ENCODE measurements around the gene CBLC. TPM values are rescaled to one million over a fixed set of nuclear protein-coding genes. Genes with fewer than 3 reads are reported as not detected.
A peak's percentile ranks its signal among the peaks of the same experiment; 100 is the strongest.

The CBLC gene
- total and polyA plus RNA-seq, 2 donors (not counting 1 experiment from before 2014, with no cell fraction given) = not detected

DNA sequence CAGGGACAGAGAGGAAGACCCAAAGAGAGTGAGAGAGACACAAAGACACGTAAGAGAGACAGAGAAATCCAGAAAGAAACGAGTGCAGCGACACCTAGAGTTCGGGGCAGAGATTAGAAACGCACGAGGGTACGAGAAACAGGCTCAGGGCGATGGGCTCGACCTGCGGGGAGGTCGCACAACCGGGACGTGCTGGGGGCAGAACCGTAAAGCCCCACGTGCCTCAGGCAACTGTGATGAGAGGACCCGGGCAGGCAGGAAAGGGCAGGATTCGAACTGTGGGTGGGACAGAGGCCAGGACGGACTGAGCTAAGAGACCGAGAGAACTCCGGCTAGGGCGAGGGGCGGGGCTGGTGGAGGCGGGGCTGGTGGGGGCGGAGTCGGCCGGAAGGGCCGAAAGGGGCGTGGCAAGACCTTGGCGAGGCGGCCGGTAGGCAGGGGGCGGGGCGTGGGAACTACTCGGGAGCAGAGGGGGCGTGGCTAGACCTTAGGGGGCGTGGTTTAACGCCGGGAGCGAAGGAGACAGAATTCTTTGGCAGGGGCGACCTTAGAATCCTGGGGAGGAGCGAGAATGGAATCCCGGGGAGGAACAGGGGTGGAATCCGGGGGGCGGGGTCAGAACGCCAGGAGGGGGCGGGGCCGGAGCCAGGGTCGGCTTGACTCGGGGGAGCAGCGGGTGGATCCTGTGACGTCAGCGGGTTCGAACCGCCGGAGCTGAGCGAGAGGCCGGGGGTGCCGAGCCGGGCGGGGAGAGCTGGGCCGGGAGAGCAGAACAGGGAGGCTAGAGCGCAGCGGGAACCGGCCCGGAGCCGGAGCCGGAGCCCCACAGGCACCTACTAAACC, 68.1 kb downstream of the CBLC start, which contains the start of gene NECTIN2:
Gene NECTIN2, plus strand, starts transcription at position 686 of the 843 bp plus-strand sequence. CDS start 229 bp downstream, outside the sequence.
- Mint-ChIP-seq H3K4me1 (peaks cover 22% of the 10 kb centered on the region), H3K9me3 (ENCODE audit: insufficient read depth) (peaks cover 3% of the 10 kb centered on the region), H3K4me3 (peak within 1 kb of the TSS; percentile 83), H3K27me3 (peaks cover 38% of the 10 kb centered on the region), H3K27ac (peak within 1 kb of the TSS; percentile 20)
- peaks cover 0 to 22% (median 0%) of the 10 kb centered on the region in 3 donors for H3K9me3 ChIP-seq (ENCODE audit: control extremely low read depth in 1 of 3, control insufficient read depth in 2 of 3, insufficient read depth in 1 of 3, low read length in 2 of 3)
- H2AFZ ChIP-seq (ENCODE audit: insufficient read depth, low read depth, low read length, poor library complexity, severe bottlenecking) = peak within 1 kb of the TSS; percentile 74
- H3K27me3 ChIP-seq (replicated peaks in 1 of 4; ENCODE audit: control extremely low read depth in 1 of 4, control insufficient read depth in 3 of 4, insufficient read depth in 4 of 4, low read length in 3 of 4) = peaks cover 0 to 44% (median 19%) of the 10 kb centered on the region in 4 experiments
- no peak within 1 kb of the TSS for H3K27ac ChIP-seq (ENCODE audit: low read length in 2 of 2)
- under 1% methylated on average over 67 of the region's 67 CpGs for WGBS (ENCODE audit: insufficient coverage)
- no peaks in the 10 kb centered on the region for H4K20me1 ChIP-seq (ENCODE audit: control insufficient read depth, insufficient read depth, low read length, poor library complexity, severe bottlenecking)
- H3K36me3 ChIP-seq (replicated peaks in 1 of 2; ENCODE audit: control extremely low read depth in 1 of 2, control insufficient read depth in 1 of 2, extremely low read depth in 1 of 2, insufficient read depth in 2 of 2, low read length in 1 of 2) = no peaks in the 10 kb centered on the region
- peak; percentile 64 for ATAC-seq (ENCODE audit: low read depth)
- CTCF ChIA-PET = interaction anchor here (1.1 to 1.4 kb wide), 2 partner anchors 75 to 122 kb away, joined by 3 to 7 read pairs; no protein-coding TSS in a partner anchor
- peak within 1 kb of the TSS; percentile 90 for H3K4me2 ChIP-seq (replicated peaks; ENCODE audit: low read depth, low read length, poor library complexity, severe bottlenecking)
- POLR2A ChIA-PET = interaction anchor here (0.6 to 0.7 kb wide), 3 partner anchors 17 to 483 kb away, joined by 3 to 6 read pairs (median 5); no protein-coding TSS in a partner anchor
- peak within 1 kb of the TSS; percentile 19 to 64 (median 47) for H3K4me3 ChIP-seq (ENCODE audit: control extremely low read depth in 1 of 5, extremely low read depth in 1 of 5, insufficient read depth in 1 of 5, low read depth in 2 of 5, low read length in 4 of 5)
- TF ChIP-seq CTCF (IDR thresholded peaks at IDR 0.05) (no peak), EZH2 (IDR thresholded peaks at IDR 0.05; ENCODE audit: borderline replicate concordance, insufficient read depth, low read depth, low read length, poor library complexity, severe bottlenecking) (peak; percentile 25)
- intact Hi-C loops (cut with micrococcal nuclease) = loop anchor here (10.0 kb wide), 3 partner anchors 71 to 191 kb away; partner anchors contain the start of gene CBLC
- H3K79me2 ChIP-seq (ENCODE audit: control insufficient read depth, insufficient read depth, low read length) = no peaks in the 10 kb centered on the region
- H3K9ac ChIP-seq (ENCODE audit: low read length) = peak within 1 kb of the TSS; percentile 62
- DNase-seq = peak; percentile 79
- peaks cover 35% of the 10 kb centered on the region in 2 donors for H3K4me1 ChIP-seq (ENCODE audit: control insufficient read depth in 2 of 2, insufficient read depth in 2 of 2, low read length in 2 of 2)

Data from B cell (primary cell).